SKM-1 (cell line): Measurements from ENCODE around the gene PSMA8.
"Not testable (repeated sequence)": the region's sequence is repeated elsewhere in the genome, so short reads cannot be mapped to it uniquely, and the experiment has no call there.

Experiments
- DNase-seq: peaks from one replicate; lab custom pipeline; 2025; ENCODE audit not compliant: unreplicated experiment; lab: John Stamatoyannopoulos, UW

Gene PSMA8

DNA sequence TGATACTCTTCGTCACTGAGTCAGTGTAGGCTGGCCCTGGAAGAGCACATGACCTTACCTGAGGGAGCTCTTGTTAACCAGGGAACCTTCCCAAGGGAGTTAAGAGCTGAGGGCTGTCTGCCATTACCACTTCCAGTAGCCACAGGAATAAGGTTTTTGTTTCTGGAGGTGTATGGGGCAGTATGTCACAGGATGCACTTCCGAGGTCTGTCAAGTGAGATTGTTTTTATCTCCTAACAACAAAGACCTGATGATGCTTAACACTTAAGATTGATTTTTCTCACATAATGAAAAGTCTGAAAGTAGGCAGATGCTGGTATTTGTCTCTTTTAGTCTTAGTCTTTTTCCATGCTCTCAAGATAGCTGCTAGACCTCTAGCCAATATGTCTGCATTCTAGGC lies 41.8 kb downstream of the PSMA8 start:
- no peak for DNase-seq

DNA sequence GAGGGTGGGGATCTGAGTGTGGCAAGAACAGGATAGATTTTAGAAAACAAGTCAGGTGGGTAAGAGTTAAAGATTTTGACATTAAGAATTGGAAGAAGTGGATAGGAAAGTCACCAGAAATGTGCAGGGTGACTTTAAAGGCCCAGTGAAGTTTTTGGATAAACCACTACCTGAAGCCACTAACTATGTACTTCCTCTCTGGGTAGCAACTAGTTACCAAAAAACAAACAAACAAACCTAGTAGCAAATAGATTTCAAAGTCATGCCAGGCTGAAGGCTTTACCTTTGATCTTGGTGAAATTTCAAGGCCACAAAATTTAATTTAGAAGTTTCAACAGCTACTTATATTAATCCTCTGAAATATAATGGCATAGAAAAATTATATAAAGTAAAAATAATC lies 42.5 kb downstream of the PSMA8 start:
- no peak for DNase-seq

DNA sequence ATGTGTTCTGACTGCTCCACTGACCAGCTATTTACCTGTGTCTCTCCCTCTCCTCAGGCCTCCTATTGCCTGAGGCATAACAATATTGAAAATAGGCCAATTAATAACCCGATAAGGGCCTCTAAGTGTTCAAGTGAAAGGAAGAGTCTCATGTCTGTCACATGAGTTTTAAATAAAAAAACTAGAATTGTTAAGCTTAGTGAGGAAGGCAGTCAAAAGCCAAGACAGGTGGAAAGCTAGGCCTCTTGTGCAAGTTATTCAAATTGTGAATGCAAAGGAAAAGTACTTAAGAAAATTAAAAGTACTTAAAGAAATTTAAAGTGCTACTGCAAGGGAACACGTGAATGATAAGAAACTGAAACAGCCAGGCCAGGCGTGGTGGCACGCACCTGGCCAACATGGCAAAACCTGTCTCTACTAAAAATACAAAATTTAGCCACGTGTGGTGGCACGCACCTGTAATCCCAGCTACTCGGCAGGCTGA lies 47.7 kb downstream of the PSMA8 start:
- DNase-seq: no peak

GRCh38 chr18:26183395-26184112 lies 49.9 kb downstream of the PSMA8 start:
- no peak for DNase-seq

DNA sequence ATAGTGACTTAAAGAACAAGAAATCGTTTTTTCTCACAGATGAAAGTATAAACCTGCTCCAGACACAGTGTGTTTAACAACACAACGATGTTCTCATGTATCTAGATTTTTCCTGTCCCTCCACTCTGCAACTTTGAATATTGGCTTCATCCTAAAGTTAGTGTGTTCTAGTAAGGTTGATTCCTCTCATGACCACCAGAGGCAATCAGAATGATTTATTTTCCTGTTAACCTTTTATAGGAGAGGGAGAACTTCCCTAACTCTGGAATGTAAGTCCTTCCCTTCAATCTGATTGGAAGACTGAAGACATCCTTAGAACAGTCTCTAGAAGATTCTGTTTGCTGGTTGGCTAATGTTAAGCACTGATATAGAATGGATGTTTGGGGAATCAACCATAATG lies 51.6 kb downstream of the PSMA8 start:
- DNase-seq: no peak

GRCh38 chr18:26190506-26190905 lies 56.8 kb downstream of the PSMA8 start:
- DNase-seq: no peak

DNA sequence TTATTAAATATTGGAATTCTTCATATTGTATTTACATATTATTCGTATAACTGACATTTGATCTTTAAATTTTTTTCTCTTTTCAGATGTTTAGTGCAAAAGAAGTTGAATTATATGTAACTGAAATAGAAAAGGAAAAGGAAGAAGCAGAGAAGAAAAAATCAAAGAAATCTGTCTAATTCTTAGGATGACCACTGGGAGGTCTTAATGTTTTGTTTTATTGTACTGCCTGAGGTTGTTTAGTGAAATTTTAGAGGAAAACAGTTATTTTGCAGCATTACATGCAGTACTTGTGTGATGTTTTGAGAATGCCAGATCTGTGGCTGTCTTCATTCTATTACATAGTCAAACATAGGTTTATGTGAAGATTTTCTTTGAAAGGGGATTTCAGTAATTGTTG lies 58.6 kb downstream of the PSMA8 start:
- no peak for DNase-seq

- DNase-seq: no peak
These were observed 62.9 kb downstream of the PSMA8 start for GRCh38 chr18:26196605-26197004.

- DNase-seq: not testable (repeated sequence)
These were observed 68.3 kb downstream of the PSMA8 start for GRCh38 chr18:26202001-26202400.

DNA sequence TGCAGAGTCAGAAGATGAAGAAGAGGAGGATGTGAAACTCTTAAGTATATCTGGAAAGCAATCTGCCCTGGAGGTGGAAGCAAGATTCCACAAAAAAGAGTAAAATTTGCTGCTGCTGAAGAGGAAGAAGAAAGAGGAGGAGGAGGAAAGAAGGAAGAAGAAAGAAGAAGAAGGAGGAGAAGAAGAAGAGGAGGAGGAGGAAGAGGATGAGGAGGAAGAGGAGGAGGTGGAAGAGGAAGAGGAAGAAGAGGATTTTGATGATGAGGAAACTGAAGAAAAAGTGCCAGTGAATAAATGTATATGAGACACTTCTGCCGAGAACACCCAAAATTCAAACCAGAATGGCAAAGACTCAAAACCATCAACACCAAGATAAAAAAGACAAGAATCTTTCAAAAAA lies 71.6 kb downstream of the PSMA8 start:
- DNase-seq: no peak

DNA sequence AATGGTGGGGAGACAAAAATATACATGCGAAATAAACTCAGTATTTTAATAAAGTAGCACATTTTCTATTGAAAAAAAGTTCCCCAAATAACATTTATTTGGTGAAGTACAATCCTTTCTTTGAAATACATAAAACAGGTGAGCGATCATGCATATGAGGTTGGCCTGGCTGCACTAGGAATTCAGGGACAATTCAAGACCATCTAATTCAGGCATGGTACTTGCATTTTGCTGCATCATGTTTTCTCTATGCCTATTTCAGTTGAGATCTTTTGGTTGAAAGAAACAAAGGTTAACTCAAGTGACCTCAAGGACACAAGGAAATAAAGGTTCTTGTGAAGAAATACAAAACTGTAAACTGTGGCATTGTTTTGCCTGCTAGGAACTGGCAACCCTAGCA lies 72.8 kb downstream of the PSMA8 start:
- no peak for DNase-seq

GRCh38 chr18:26207937-26208336 lies 74.3 kb downstream of the PSMA8 start:
- no peak for DNase-seq

DNA sequence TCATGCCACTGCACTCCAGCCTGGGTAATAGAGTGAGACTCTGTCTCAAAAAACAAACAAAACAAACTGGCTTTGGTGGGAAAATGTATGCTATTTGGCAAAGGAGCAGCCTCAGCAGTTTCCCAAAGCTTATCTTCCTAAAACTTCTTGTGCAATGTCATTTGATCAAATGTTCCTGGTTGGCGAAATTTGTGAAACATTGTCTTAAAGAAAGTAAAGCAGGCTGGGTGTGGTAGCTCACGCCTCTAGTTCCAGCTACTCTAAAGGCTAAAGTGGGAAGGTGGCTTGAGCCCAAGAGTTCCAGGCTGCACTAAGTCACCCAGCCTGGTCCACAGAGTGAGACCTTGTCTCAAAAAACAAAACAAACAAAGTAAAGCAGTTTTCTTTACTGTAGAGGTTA lies 75.3 kb downstream of the PSMA8 start:
- no peak for DNase-seq

DNA sequence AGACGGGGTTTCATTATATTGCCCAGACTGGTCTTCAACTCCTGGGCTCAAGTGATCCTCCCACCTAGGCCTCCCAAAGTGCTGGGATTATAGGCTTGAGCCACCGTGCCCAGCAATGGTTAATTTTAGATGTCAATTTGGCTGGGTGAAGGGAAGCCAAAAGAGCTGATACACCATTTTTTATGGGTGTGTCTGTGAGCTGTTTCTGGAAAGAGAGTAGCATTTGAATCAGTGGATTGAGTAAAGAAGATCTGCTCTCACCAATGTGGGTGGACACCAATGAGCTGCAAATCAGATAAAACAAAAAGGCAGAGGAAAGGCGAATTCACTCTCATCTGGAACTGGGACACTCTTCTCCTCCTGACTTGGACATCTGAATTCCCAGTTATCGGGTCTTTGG lies 76.5 kb downstream of the PSMA8 start:
- no peak for DNase-seq

DNA sequence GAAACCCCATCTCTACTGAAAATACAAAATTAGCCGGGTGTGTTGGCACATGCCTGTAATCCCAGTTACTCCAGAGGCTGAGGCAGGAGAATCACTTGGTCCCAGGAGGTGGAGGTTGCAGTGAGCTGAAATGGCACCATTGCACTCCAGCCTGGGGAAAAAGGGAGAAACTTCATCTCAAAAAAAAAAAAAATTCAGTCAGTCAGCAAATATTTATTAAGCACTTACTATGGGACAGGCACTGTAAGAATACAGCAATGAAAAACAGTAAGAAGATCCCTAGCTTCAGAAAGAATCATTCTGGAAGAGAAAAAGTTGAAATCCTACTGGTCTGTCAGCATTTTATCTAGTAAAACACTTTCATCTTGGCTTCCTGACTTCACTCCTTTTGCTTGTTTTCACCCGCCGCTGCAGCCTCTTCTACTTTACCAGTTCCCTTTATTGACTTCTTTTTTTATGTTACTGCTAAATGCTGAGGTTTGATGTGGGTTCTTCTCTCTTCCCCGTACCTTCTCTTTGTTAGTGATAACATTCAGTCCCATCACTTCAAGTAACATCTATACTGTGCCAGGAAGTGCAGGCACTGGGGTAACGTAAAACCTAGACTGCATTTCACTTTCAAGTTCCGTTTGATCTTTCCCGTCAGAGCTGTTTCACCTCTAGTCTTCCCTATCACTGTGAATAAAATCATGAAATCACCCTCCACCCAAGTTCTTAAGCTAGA lies 81.7 kb downstream of the PSMA8 start:
- DNase-seq: peak; percentile 7

- no peak for DNase-seq
These were observed 91.5 kb downstream of the PSMA8 start for GRCh38 chr18:26225022-26225693.

- DNase-seq: no peak
These were observed 92.2 kb downstream of the PSMA8 start for GRCh38 chr18:26225915-26226228.

- peak; percentile 69 for DNase-seq
These were observed 92.8 kb downstream of the PSMA8 start, which contains the start of gene TAF4B for GRCh38 chr18:26226229-26227050. TAF4B (plus strand) TSS chr18:26226445; CDS start chr18:26226934, 489 bp downstream.

DNA sequence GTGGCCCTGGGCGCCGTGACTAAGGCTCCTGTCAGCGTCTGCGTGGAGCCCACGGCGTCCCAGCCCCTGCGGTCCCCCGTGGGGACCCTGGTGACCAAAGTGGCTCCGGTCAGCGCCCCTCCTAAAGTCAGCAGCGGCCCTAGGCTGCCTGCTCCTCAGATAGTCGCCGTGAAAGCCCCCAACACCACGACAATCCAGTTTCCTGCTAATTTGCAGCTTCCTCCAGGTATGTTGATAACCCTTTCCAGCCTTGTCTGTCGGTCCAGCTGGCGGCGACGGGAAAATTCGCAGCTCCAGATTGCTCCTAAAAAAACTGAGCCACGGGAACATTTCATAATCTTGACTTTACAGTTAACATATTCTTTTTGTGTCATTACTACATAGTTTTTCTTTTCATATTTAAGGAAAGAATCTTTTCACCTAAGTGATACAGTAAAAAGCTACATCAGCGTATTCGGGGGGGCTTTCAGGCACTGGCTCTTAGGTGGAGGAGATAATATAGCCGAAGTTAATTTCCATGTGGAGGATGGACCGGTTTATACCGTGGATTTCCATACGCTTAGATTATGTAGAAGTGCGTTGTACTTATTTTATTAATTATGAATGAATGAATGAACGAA lies 93.5 kb downstream of the PSMA8 start:
- no peak for DNase-seq

DNA sequence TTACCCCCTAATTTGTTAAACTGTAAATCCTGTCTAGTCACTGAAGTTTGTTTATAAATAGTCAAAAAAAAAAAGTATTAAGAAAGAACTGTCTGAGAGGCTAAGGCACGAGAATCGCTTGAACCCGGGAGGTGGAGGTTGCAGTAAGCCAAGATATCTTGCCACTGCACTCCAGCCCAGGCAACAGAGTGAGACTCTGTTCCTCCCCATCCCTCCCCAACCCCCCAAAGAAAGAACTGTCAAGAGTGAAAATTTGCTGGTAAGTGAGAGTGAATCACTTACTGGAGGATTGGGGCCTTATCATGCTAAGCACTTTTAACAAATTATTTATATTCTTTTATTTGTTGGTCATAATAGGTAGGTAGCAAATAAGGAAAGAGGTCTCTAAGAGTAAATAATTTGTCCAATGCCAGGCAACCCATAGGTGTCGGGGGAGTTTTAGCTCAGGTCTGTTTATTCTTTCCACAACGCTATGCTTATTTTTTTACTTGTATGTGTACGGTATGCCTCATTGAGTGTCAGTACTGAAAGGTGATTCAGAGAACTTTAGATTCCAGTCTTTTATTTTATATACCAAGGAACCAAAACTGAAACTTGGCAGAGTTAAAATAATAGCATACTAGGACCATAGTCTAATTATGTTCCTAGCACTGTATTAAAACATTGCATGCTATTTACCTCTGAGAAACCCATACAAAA lies 95.0 kb downstream of the PSMA8 start:
- no peak for DNase-seq
